ENCODE data around the gene SORCS1. TPM values are rescaled to one million over a fixed set of nuclear protein-coding genes. Genes with fewer than 3 reads are reported as not detected.

The SORCS1 gene
- total and polyA plus RNA-seq, 2 of the 8 experiments (the other 6 are each of a cell fraction or from before 2014, with no cell fraction given), result 4.1 to 4.6 TPM

DNA sequence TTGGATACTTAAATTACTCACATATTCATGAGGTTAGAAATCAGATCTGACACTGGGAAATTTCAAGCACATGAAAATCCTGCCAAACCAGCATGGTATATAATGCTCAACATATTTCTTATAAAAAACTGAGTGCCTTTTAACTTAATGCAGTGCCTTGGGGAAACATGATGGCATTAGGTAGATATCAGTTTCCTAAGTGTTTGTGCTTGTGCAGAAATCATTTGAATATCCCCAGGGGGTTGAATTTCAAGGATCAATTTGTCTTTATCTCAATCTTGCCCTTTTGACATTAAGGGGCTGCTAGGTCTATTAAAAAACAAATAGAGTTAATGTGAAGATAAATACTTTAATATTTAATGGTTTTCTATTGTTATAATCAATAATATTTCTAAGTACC lies 396.3 kb downstream of the SORCS1 start (continued):
- TF ChIP-seq CHD7 (IDR thresholded peaks at IDR 0.05; ENCODE audit: insufficient replicate concordance, low read length) (no peak), EGR1 (IDR thresholded peaks at IDR 0.05; ENCODE audit: borderline replicate concordance, low read depth, low read length) (no peak)
- TF ChIP-seq, protein P1, sequence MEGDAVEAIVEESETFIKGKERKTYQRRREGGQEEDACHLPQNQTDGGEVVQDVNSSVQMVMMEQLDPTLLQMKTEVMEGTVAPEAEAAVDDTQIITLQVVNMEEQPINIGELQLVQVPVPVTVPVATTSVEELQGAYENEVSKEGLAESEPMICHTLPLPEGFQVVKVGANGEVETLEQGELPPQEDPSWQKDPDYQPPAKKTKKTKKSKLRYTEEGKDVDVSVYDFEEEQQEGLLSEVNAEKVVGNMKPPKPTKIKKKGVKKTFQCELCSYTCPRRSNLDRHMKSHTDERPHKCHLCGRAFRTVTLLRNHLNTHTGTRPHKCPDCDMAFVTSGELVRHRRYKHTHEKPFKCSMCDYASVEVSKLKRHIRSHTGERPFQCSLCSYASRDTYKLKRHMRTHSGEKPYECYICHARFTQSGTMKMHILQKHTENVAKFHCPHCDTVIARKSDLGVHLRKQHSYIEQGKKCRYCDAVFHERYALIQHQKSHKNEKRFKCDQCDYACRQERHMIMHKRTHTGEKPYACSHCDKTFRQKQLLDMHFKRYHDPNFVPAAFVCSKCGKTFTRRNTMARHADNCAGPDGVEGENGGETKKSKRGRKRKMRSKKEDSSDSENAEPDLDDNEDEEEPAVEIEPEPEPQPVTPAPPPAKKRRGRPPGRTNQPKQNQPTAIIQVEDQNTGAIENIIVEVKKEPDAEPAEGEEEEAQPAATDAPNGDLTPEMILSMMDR (IDR thresholded peaks at IDR 0.05; ENCODE audit: control extremely low read depth in 1 of 3, insufficient read depth in 1 of 3, low read depth in 1 of 3, low read length in 3 of 3), result no peak
